GM06990 (cell line): ENCODE results near the gene NDRG4.

Source experiments
- DNase-seq: peaks from one replicate; pipeline ENCODE4 v3.0.0-alpha.2; 2011; ENCODE audit not compliant: insufficient read length; ENCODE audit errors: extremely low read depth
- H3K27me3 ChIP-seq: replicated peaks from 2 replicates; pipeline ENCODE4 v1.6.0; 2011; ENCODE audit warnings: low read length; ENCODE audit not compliant: control insufficient read depth, insufficient read depth
- H3K36me3 ChIP-seq: 2 replicates; pipeline ENCODE4 v1.5.1; 2011; ENCODE audit warnings: low read length; ENCODE audit not compliant: control insufficient read depth, insufficient read depth
- H3K4me3 ChIP-seq: replicated peaks from 2 replicates; pipeline ENCODE4 v1.5.1; 2011; ENCODE audit warnings: low read depth, mild to moderate bottlenecking, control low read depth, low read length
- TF ChIP-seq, protein P1 (sequence below): IDR thresholded peaks from 2 replicates; pipeline ENCODE4 v1.5.1; 2011; ENCODE audit warnings: low read length, control low read depth, mild to moderate bottlenecking, inconsistent platforms; ENCODE audit not compliant: insufficient read depth, poor library complexity, severe bottlenecking

NDRG4 gene

DNA sequence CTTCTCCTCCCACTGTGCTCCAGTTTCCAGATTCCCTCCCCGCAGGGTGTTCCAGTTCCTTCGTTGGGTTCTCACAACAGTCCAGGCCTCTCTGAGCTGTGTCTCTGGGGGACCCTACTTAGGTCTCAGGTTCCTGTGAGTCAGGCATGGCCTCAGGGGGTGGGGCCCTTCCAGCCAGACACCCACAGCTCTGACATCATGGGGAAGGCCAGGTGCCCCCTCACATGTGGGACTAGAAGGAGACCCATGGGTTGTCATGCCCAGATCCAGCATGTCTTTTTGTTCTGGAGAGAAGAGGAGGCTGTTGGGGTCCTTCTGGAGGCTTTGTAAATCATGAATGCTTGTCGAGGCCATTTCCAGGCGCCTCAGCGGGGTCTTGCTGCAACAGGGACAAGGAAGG is 32.0 kb upstream of the NDRG4 start:
- TF ChIP-seq, protein P1, sequence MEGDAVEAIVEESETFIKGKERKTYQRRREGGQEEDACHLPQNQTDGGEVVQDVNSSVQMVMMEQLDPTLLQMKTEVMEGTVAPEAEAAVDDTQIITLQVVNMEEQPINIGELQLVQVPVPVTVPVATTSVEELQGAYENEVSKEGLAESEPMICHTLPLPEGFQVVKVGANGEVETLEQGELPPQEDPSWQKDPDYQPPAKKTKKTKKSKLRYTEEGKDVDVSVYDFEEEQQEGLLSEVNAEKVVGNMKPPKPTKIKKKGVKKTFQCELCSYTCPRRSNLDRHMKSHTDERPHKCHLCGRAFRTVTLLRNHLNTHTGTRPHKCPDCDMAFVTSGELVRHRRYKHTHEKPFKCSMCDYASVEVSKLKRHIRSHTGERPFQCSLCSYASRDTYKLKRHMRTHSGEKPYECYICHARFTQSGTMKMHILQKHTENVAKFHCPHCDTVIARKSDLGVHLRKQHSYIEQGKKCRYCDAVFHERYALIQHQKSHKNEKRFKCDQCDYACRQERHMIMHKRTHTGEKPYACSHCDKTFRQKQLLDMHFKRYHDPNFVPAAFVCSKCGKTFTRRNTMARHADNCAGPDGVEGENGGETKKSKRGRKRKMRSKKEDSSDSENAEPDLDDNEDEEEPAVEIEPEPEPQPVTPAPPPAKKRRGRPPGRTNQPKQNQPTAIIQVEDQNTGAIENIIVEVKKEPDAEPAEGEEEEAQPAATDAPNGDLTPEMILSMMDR: no peak
- no peaks in the 10 kb centered on the region for H3K36me3 ChIP-seq
- H3K4me3 ChIP-seq: no peak overlapping the region
- no peak for DNase-seq
- H3K27me3 ChIP-seq: peaks cover 6% of the 10 kb centered on the region; the same call in 1 of the 2 replicates

DNA sequence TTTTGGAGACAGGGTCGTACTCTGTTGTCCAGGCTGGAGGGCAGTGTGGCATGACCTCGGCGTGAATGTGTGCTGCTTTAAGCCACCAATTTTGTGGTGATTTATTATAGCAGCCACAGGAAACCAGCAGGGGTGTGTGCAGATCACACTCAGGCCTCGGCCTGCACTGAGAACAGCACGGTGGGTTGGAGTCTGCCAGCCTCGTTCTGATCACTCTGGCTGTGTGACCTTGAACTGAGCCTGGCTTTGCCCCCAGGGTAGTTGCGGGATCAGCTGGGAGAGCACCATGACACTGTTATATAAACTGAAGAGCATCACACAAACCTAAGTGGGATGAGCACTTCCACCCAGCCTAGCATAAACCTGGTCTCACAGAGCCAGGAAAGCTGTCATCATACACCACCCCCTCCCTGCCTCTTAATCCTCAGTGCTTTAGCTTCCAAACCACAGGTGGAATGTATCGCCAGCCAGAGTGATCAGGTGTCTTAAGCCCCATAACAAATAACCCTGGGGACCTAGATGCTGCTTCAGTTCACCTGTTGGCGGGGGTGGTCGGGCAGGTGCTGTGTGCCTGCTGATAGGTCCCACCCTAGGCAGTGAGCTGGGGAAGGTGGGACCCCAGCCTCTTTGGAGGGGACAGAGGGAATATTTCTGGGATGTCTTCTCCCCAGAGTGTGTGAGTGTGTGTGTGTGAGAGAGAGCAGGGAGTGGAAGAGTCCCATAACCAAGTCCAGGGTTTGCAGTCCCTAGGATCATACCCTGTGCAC is 28.6 kb upstream of the NDRG4 start:
- H3K27me3 ChIP-seq: no peaks in the 10 kb centered on the region; the same call in 1 of the 2 replicates
- H3K36me3 ChIP-seq: no peaks in the 10 kb centered on the region
- TF ChIP-seq, protein P1: no peak
- no peak overlapping the region for H3K4me3 ChIP-seq
- DNase-seq: no peak

DNA sequence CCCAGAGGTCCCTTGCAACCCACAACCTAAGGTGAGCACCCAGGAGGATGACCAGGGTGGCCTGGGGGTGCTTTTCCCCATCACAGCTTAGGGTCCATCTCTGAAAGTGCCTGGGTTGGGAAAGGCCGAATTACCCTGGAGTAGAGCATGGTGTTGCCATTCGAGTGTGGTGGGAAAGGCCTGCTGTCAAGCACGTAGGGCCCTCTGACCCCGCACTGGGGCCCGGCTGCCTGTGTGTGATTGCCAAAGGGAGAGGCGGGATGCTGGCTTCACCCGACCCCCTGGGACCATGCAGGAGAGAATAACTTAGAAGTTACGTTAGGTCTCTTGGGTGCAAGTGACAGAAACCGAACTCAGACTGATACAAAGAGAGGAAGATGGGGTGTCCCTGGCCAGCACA is 27.7 kb upstream of the NDRG4 start:
- no peak for DNase-seq
- Histone ChIP-seq H3K27me3 (no peaks in the 10 kb centered on the region), H3K36me3 (no peaks in the 10 kb centered on the region), H3K4me3 (no peak overlapping the region)
- TF ChIP-seq, protein P1: no peak

DNA sequence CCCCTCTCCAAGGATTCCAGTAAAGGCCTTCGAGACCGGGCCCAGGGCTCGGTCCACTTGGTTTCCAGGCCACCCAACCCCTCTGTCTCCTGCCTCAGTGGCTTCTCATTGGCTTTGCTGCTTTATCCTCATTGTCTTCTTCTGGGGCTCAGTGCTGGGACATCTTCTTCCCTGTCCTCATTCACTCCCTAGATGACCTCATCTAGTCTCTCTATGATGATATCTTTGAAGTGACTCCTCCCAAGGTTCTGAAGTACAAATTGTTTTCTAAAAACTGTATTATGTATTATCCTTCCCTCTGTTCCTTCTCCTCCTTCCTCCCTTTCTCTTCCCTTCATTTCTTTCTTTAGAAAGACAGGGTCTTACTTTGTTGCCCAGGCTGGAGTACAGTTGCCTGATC is 27.1 kb upstream of the NDRG4 start:
- no peak for DNase-seq
- Histone ChIP-seq H3K27me3 (no peaks in the 10 kb centered on the region), H3K4me3 (no peak overlapping the region), H3K36me3 (no peaks in the 10 kb centered on the region)
- TF ChIP-seq, protein P1: no peak

DNA sequence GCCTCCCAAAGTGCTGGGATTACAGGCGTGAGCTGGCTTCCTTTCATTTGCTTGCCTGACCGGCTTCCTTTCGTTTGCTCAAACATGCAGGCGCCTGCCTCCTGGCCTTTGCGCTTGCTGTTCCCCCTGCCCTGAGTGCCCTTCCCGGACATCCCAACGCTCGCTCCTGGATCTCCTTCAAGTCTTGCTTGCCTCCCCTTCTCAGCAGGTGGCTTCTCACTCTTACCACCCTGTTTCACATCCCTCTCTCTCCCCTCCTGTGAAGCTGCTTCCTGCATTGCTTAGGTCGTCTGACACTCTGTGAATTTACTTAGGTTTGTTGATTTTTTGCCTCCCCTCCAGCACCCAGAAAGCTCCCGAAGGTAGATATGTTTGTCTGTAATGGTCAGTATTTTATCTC is 25.6 kb upstream of the NDRG4 start:
- DNase-seq: no peak
- no peaks in the 10 kb centered on the region for H3K36me3 ChIP-seq
- TF ChIP-seq, protein P1: no peak

More for the DNA sequence above, 25.6 kb upstream of the NDRG4 start:
- H3K27me3 ChIP-seq: no peaks in the 10 kb centered on the region
- H3K4me3 ChIP-seq: no peak overlapping the region
